ENCODE results near the gene WDR82. TPM values are rescaled to one million over a fixed set of nuclear protein-coding genes. Genes with fewer than 3 reads are reported as not detected.

Gene WDR82
- total and polyA plus RNA-seq, 7 donors: 22.2 to 54.9 (median 46.8) TPM

DNA sequence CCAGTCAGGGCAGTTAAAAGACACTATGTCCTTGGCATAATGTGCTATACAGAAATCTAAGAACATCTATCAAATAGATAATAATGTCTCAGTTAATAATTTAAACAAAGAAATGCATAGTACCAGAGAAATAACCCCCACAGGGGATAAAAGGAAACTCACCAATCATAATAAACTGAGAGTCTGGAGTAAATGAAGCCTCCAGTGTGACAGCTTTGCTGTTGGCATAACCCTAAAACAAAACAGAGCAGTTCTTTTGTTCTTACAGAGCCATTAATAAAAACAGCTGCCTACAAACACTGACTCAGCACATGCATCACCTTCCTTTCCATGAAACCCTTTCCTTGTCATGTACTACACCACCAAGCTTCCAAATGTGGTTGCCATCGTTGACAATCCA is 19.4 kb downstream of the WDR82 start:
- Histone ChIP-seq H3K9me3 (no peaks in the 10 kb centered on the region), H3K27me3 (no peaks in the 10 kb centered on the region), H3K4me1 (peaks cover 0 to 23% (median 2%) of the 10 kb centered on the region in 4 donors), H3K36me3 (peaks cover 55 to 100% (median 80%) of the 10 kb centered on the region in 4 donors), H3K4me3 (no peak overlapping the region), H3K27ac (peak overlapping the region in 1 of 4 donors; percentile 41)
- WGBS, 2 donors: 72 to 77% methylated on average over 1 of the region's 1 CpG
- no peak for DNase-seq
- intact Hi-C loops (cut with DNase I): no loop called here
- TF ChIP-seq, protein P1, sequence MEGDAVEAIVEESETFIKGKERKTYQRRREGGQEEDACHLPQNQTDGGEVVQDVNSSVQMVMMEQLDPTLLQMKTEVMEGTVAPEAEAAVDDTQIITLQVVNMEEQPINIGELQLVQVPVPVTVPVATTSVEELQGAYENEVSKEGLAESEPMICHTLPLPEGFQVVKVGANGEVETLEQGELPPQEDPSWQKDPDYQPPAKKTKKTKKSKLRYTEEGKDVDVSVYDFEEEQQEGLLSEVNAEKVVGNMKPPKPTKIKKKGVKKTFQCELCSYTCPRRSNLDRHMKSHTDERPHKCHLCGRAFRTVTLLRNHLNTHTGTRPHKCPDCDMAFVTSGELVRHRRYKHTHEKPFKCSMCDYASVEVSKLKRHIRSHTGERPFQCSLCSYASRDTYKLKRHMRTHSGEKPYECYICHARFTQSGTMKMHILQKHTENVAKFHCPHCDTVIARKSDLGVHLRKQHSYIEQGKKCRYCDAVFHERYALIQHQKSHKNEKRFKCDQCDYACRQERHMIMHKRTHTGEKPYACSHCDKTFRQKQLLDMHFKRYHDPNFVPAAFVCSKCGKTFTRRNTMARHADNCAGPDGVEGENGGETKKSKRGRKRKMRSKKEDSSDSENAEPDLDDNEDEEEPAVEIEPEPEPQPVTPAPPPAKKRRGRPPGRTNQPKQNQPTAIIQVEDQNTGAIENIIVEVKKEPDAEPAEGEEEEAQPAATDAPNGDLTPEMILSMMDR (IDR thresholded peaks at IDR 0.05): no peak
- peak in 1 of 4 donors; percentile 9 for TF ChIP-seq EP300 (IDR thresholded peaks at IDR 0.05)
- no peak for TF ChIP-seq POLR2A (IDR thresholded peaks at IDR 0.05)
- TF ChIP-seq POLR2AphosphoS5 (IDR thresholded peaks at IDR 0.05): peak in 3 of 4 donors; percentile 38 to 54 (median 48)

DNA sequence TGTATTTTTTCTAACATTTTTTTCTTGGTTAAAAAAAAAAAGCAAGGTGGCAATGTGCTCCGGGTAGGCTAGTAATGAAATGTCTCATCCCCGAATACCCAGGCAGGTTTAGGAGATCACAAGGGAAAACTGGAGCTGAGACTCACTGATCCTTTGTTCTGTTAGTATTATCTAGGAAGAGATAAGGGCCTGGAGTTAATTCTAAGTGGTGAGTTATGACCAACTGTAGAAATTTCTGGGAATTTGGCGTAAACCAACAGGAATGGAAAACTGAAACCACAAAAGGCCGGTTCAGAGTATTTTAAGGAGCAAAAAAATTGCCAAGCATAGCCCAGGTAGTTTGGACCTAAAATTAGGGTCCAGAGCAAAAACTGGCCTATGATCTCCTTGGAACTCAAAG is 20.5 kb downstream of the WDR82 start:
- Histone ChIP-seq H3K27me3 (no peaks in the 10 kb centered on the region), H3K27ac (peak overlapping the region in 2 of 4 donors; percentile 37 to 41), H3K4me3 (no peak overlapping the region), H3K4me1 (peaks cover 0 to 31% (median 7%) of the 10 kb centered on the region in 4 donors), H3K36me3 (peaks cover 55 to 100% (median 78%) of the 10 kb centered on the region in 4 donors), H3K9me3 (no peaks in the 10 kb centered on the region)
- intact Hi-C loops (cut with DNase I): no loop called here
- WGBS, 2 donors: 87 to 88% methylated on average over 4 of the region's 4 CpGs
- no peak for DNase-seq
- TF ChIP-seq, protein P1 (IDR thresholded peaks at IDR 0.05): no peak
- no peak for TF ChIP-seq POLR2AphosphoS5 (IDR thresholded peaks at IDR 0.05)
- no peak for TF ChIP-seq POLR2A (IDR thresholded peaks at IDR 0.05)
- TF ChIP-seq EP300 (IDR thresholded peaks at IDR 0.05): no peak

GRCh38 chr3:52256622-52257021 is 21.8 kb downstream of the WDR82 start:
- WGBS, 2 donors: 78 to 87% methylated on average over 4 of the region's 4 CpGs
- no peak overlapping the region for H3K4me3 ChIP-seq
- TF ChIP-seq, protein P1 (IDR thresholded peaks at IDR 0.05): no peak
- peak in 1 of 4 donors; percentile 7 for TF ChIP-seq POLR2AphosphoS5 (IDR thresholded peaks at IDR 0.05)
- H3K9me3 ChIP-seq: no peaks in the 10 kb centered on the region
- no peaks in the 10 kb centered on the region for H3K27me3 ChIP-seq
- intact Hi-C loops (cut with DNase I): no loop called here
- DNase-seq: no peak
- no peak overlapping the region for H3K27ac ChIP-seq
- H3K4me1 ChIP-seq: peaks cover 0 to 31% (median 7%) of the 10 kb centered on the region in 4 donors
- peaks cover 55 to 100% (median 75%) of the 10 kb centered on the region in 4 donors for H3K36me3 ChIP-seq

GRCh38 chr3:52256159-52256558 is 22.3 kb downstream of the WDR82 start:
- WGBS, 2 donors: 66 to 80% methylated on average over 3 of the region's 3 CpGs
- H3K9me3 ChIP-seq: no peaks in the 10 kb centered on the region
- peaks cover 0 to 28% (median 7%) of the 10 kb centered on the region in 4 donors for H3K4me1 ChIP-seq
- DNase-seq: no peak
- no peaks in the 10 kb centered on the region for H3K27me3 ChIP-seq
- H3K4me3 ChIP-seq: no peak overlapping the region
- H3K36me3 ChIP-seq: peaks cover 54 to 100% (median 73%) of the 10 kb centered on the region in 4 donors
- H3K27ac ChIP-seq: no peak overlapping the region
- intact Hi-C loops (cut with DNase I): no loop called here
- no peak for TF ChIP-seq EP300 (IDR thresholded peaks at IDR 0.05)
- no peak for TF ChIP-seq POLR2AphosphoS5 (IDR thresholded peaks at IDR 0.05)
- TF ChIP-seq, protein P1 (IDR thresholded peaks at IDR 0.05): no peak
- no peak for TF ChIP-seq POLR2A (IDR thresholded peaks at IDR 0.05)

DNA sequence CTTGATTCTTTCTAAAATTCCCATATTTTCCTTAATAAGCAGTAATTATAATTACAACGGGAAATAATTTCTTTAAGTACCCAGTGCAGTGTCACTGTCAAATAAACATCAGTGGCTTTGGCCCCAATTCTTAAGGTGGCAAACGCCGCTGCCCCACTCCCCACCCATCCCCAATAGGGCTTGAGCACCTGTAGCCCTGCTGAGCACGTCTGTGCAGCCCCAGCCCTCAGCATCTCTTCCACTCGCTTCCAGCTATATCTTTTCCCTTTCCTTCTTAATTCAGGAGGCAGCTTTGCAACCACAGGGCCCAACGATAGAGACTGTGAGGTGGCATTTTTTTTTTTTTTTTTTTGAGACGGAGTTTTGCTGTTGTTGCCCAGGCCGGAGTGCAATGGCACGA is 23.8 kb downstream of the WDR82 start:
- H3K36me3 ChIP-seq: peaks cover 39 to 100% (median 58%) of the 10 kb centered on the region in 4 donors
- WGBS, 2 donors: 80 to 81% methylated on average over 9 of the region's 9 CpGs
- no peak overlapping the region for H3K4me3 ChIP-seq
- TF ChIP-seq EP300 (IDR thresholded peaks at IDR 0.05) (no peak), POLR2A (IDR thresholded peaks at IDR 0.05) (no peak), POLR2AphosphoS5 (IDR thresholded peaks at IDR 0.05) (no peak)
- TF ChIP-seq, protein P1 (IDR thresholded peaks at IDR 0.05): no peak
- peaks cover 0 to 26% (median 7%) of the 10 kb centered on the region in 4 donors for H3K4me1 ChIP-seq
- DNase-seq: no peak
- no peak overlapping the region for H3K27ac ChIP-seq
- H3K9me3 ChIP-seq: no peaks in the 10 kb centered on the region
- no peaks in the 10 kb centered on the region for H3K27me3 ChIP-seq
- intact Hi-C loops (cut with DNase I): no loop called here
